ENCODE results near the gene ARF6. TPM values are rescaled to one million over a fixed set of nuclear protein-coding genes. Genes with fewer than 3 reads are reported as not detected.

Gene ARF6
- total RNA-seq: 100 to 1,000 TPM; 136 to 161 TPM

- no peak for TF ChIP-seq CTCF (IDR thresholded peaks at IDR 0.05)
- Histone ChIP-seq H3K4me3 (peak within 1 kb of the TSS; percentile 92), H3K4me1 (peaks cover 3% of the 10 kb centered on the region), H3K27me3 (no peaks in the 10 kb centered on the region), H3K9ac (ENCODE audit: low read depth in 2 of 2, low read length in 2 of 2) (peak within 1 kb of the TSS; percentile 85 to 100), H3K9me3 (no peaks in the 10 kb centered on the region), H3K36me3 (no peaks in the 10 kb centered on the region), H3K27ac (peak within 1 kb of the TSS; percentile 100)
- DNase-seq: peak; percentile 99
- intact Hi-C loops (cut with DNase I): loop anchor here (2.0 kb wide), 1 partner anchor 108 kb away; no protein-coding TSS in a partner anchor
Observed at GRCh38 chr14:49892636-49893308, at the start of gene ARF6. ARF6 (plus strand) TSS chr14:49893082; CDS start chr14:49893737, 655 bp downstream.

GRCh38 chr14:49849213-49849847 lies 43.6 kb upstream of the ARF6 start:
- intact Hi-C loops (cut with DNase I): no loop called here
- TF ChIP-seq CTCF (IDR thresholded peaks at IDR 0.05): no peak
- no peak overlapping the region for H3K4me3 ChIP-seq
- no peak overlapping the region for H3K9ac ChIP-seq (ENCODE audit: low read depth in 2 of 2, low read length in 2 of 2)
- H3K36me3 ChIP-seq: no peaks in the 10 kb centered on the region
- no peaks in the 10 kb centered on the region for H3K27me3 ChIP-seq
- no peak for DNase-seq
- H3K27ac ChIP-seq: no peak overlapping the region
- peaks cover 7% of the 10 kb centered on the region for H3K4me1 ChIP-seq
- H3K9me3 ChIP-seq: no peaks in the 10 kb centered on the region

GRCh38 chr14:49851813-49852212 lies 41.1 kb upstream of the ARF6 start:
- no peak for TF ChIP-seq CTCF (IDR thresholded peaks at IDR 0.05)
- Histone ChIP-seq H3K9ac (ENCODE audit: low read depth in 2 of 2, low read length in 2 of 2) (peak overlapping the region; percentile 97 to 99), H3K9me3 (no peaks in the 10 kb centered on the region), H3K27ac (no peak overlapping the region), H3K4me1 (peaks cover 7% of the 10 kb centered on the region), H3K27me3 (no peaks in the 10 kb centered on the region), H3K36me3 (no peaks in the 10 kb centered on the region), H3K4me3 (peak overlapping the region; percentile 72)
- intact Hi-C loops (cut with DNase I): no loop called here
- no peak for DNase-seq

- DNase-seq: peak; percentile 96
- peak within 1 kb of the TSS; percentile 97 to 99 for H3K9ac ChIP-seq (ENCODE audit: low read depth in 2 of 2, low read length in 2 of 2)
- no peaks in the 10 kb centered on the region for H3K27me3 ChIP-seq
- intact Hi-C loops (cut with DNase I): no loop called here
- peak within 1 kb of the TSS; percentile 72 for H3K4me3 ChIP-seq
- TF ChIP-seq CTCF (IDR thresholded peaks at IDR 0.05): peak; percentile 74
- no peaks in the 10 kb centered on the region for H3K9me3 ChIP-seq
- H3K36me3 ChIP-seq: no peaks in the 10 kb centered on the region
- peak within 1 kb of the TSS; percentile 87 for H3K27ac ChIP-seq
- H3K4me1 ChIP-seq: peaks cover 7% of the 10 kb centered on the region
Observed at GRCh38 chr14:49852301-49853157, 40.4 kb upstream of the ARF6 start, which contains the start of gene NEMF. NEMF (minus strand) TSS chr14:49852788; CDS start chr14:49852753, 35 bp downstream.

GRCh38 chr14:49853158-49853477 lies 39.8 kb upstream of the ARF6 start:
- H3K9me3 ChIP-seq: no peaks in the 10 kb centered on the region
- H3K27ac ChIP-seq: peak overlapping the region; percentile 87
- H3K9ac ChIP-seq (ENCODE audit: low read depth in 2 of 2, low read length in 2 of 2): peak overlapping the region; percentile 97 to 99
- H3K36me3 ChIP-seq: no peaks in the 10 kb centered on the region
- peak overlapping the region; percentile 72 for H3K4me3 ChIP-seq
- no peak for DNase-seq
- no peak for TF ChIP-seq CTCF (IDR thresholded peaks at IDR 0.05)
- no peaks in the 10 kb centered on the region for H3K27me3 ChIP-seq
- intact Hi-C loops (cut with DNase I): no loop called here
- peaks cover 7% of the 10 kb centered on the region for H3K4me1 ChIP-seq

All from colonic mucosa (tissue), 4 donors.